HG03354 (cell line): Measurements from ENCODE around the gene SLC38A4.
"Not testable (repeated sequence)": the region's sequence is repeated elsewhere in the genome, so short reads cannot be mapped to it uniquely, and the experiment has no call there.

Source experiments
- ATAC-seq: cut with Tn5 transposase; IDR thresholded peaks from one replicate; pipeline ENCODE4 v1.9.1; 2021; ENCODE audit warnings: mild to moderate bottlenecking; ENCODE audit not compliant: unreplicated experiment, poor library complexity, severe bottlenecking

The SLC38A4 gene

DNA sequence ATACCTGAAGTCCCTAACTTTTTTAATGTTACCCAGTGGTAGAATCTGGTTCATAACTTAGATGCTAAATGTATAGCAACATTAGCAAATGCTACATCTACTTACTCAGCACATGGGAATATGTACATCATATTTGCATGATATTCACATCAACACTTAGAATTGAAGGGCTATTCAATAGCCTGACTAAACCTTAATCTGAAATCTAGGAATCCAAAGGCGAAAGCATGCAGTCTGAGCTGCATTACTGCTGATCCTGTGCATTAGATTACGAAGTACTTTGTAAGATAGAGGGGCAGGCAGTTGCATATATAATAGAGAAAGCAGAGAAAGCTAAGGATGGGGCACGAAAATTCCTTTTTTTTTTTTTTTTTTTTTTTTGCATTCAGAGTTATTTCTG is 40.4 kb downstream of the SLC38A4 start:
- ATAC-seq: no peak

- no peak for ATAC-seq
Measured at GRCh38 chr12:46783871-46784270, 41.9 kb downstream of the SLC38A4 start.

DNA sequence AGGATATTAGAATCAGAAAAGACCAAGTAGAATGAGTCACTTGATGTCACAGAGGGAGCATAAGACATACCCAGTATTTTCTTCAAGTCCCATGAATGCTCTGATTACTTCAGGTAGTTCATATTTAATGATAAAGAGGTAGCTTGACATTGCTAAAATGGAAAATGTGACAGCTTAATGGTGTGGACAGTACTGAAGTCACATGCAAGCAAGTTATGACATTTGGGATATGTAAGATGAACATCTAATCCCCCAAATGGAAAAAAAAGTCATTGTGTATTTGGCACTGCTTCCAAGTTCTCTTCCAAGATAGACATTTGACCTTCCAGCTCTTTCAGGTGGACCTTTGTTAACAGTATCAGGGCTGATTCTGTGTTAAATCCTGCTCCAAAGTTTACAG is 45.9 kb downstream of the SLC38A4 start:
- no peak for ATAC-seq

- no peak for ATAC-seq
Measured at GRCh38 chr12:46779063-46779462, 46.7 kb downstream of the SLC38A4 start.

GRCh38 chr12:46778415-46778814 is 47.4 kb downstream of the SLC38A4 start:
- no peak for ATAC-seq

DNA sequence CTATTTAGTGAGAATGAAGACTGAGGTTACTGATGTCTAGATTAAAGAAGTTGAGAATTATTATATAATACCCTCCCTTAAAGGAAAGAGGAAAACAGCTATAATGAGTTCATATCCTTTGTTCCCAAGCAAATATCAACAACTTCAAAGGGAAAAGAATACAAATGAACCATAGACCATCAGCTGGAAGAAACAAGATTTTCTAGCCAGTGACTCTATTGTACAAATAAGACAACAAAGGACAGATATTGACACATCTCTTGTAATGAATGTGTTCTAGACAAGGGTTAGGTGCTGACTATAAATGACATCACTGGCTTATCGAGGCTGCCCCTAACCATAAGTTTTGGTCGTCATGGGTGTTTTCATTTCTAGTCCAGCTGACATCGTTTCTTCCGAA is 48.2 kb downstream of the SLC38A4 start:
- no peak for ATAC-seq

DNA sequence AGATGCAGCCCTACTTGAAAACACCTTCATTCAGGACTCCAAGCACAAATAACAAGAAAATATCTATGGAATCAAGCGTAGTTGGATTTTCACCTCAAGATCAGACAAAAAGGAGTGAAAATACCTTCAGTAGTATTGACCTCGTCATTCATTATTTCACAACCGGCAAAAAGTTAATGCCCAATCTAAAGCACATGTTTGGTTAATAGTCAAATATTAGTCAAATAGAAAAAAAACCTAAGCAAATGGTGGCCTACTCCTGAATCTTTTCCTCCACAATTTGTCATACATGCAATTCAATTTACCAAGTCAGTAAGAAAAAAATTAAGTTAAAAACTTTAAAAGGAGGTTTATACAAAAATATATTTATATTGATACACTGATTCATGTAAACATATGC is 50.0 kb downstream of the SLC38A4 start:
- ATAC-seq: no peak

GRCh38 chr12:46774322-46774633 is 51.5 kb downstream of the SLC38A4 start:
- ATAC-seq: no peak

DNA sequence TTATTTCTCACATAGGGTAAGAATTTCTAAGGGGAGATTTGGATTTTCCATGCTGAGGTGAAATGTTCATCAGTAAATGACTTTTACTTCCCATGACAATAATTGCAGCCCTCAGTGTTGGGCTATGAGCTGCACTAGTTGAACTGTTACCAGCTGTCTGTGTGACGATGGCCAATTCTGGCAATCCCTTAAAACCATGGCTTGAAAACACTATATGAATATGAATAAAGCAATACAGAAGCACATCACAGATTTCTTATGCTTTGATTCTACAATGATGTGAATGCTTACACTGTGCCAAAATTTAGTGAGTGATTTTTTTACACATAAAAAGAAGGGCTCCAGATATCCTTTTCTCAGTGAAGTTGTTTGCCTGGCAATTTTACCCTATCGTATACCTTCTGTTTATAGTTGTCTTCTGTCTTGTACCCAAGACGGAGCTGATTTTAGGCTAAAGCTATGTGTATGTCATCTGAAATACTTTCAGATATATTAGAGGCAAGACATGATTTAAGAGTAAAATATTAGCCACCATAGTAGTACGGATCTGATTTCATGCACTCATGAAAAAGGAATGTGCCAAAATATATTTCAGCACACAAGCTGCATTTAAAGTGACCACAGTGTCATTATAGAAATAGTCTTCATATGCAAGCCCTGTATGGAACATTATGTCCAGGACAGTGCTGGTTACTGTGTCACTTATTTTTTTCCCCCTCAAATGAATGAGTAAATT is 52.0 kb downstream of the SLC38A4 start:
- ATAC-seq: no peak

GRCh38 chr12:46771268-46771827 is 54.4 kb downstream of the SLC38A4 start:
- no peak for ATAC-seq

- no peak for ATAC-seq
Measured at GRCh38 chr12:46770501-46771183, 55.2 kb downstream of the SLC38A4 start.

GRCh38 chr12:46764005-46764404 is 61.8 kb downstream of the SLC38A4 start:
- ATAC-seq: no peak

GRCh38 chr12:46763230-46763629 is 62.6 kb downstream of the SLC38A4 start:
- ATAC-seq: no peak

DNA sequence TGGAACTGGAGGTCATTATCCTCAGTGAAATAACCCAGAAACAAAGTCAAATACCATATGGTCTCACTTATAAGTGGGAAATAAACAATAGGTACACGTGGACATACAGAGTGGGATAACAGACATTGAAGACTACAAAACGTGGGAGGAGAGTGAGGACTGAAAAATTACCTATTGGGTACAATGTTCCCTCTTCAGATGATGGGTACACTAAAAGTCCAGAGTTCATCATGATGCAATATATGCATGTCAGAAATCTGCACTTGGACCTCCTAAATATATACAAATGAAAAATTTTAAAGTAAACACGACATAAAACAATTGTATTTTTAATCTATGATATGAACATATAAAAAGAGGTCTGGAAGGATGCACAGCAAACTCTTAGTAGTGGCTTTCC is 71.2 kb downstream of the SLC38A4 start:
- ATAC-seq: no peak

DNA sequence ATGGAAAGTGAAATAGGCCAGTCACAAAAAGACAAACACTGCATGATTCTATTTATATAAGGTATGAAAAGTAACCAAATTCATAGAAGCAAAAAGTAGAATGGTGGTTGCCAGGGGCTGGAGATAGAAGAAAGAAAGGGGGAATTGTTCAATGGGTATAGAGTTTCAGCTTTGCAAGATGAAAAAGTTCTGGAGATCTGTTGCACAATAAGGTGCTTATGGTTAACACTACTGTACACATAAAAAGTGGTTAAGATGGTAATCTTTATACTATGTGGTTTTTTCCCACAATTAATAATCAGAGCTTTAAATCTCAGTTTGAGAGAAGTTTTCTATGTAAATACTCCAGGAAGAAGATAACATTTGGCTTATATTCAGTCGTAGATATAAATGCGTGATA is 73.4 kb downstream of the SLC38A4 start:
- ATAC-seq: no peak

GRCh38 chr12:46751173-46751572 is 74.6 kb downstream of the SLC38A4 start:
- ATAC-seq: no peak

DNA sequence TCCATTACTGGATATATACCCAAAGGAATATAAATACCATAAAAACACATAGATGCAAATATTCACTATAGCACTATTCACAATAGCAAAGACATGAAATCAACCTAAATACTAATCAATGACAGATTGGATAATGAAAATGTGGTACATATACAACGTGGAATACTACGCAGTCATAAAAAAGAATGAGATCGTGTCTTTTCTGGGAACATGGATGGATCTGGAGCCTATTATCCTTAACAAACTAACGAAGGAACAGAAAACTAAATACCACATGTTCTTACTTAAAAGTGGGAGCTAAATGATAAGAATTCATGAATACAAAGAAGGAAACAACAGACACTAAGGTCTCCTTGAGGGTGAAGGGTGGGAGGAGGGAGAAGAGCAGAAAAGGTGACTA is 76.5 kb downstream of the SLC38A4 start:
- ATAC-seq: no peak

GRCh38 chr12:46744283-46744682 is 81.5 kb downstream of the SLC38A4 start:
- no peak for ATAC-seq

- no peak for ATAC-seq
Measured at GRCh38 chr12:46743456-46743855, 82.3 kb downstream of the SLC38A4 start.

GRCh38 chr12:46742271-46742670 is 83.5 kb downstream of the SLC38A4 start:
- not testable (repeated sequence) for ATAC-seq

GRCh38 chr12:46725332-46725731 is 100.5 kb downstream of the SLC38A4 start:
- ATAC-seq: no peak
